K562 (cell line): ENCODE results near the gene FANCC.

Experiments
- CREB1 ChIP-seq, 2 experiments: sonication (generic) in 1 of 2; formaldehyde crosslinking in 1 of 2; IDR thresholded peaks; 2 replicates each; pipeline versions ENCODE4 v1.6.1 to v1.8.0; 2012 to 2022; ENCODE audit warnings: inconsistent platforms in 1 of 2, mild to moderate bottlenecking in 1 of 2, missing genetic modification reagents in 1 of 2, moderate library complexity in 1 of 2
- CTCF ChIP-seq, 3 experiments: IDR thresholded peaks in 2 of 3; conservative IDR thresholded peaks in 1 of 3; 2 replicates each; pipeline ENCODE4 v1.5.1; 2011 to 2012; ENCODE audit warnings: low read length in 3 of 3, mild to moderate bottlenecking in 3 of 3, control low read depth in 2 of 3, improper control_type of control experiment in 1 of 3, inconsistent platforms in 1 of 3, low read depth in 1 of 3, mixed read lengths in 1 of 3, moderate library complexity in 1 of 3; ENCODE audit not compliant: insufficient read depth in 2 of 3
- EGR1 ChIP-seq: fragments of 450-650 bp; conservative IDR thresholded peaks from 2 replicates; pipeline ENCODE4 v1.6.1; 2017; ENCODE audit warnings: mild to moderate bottlenecking
- JUN ChIP-seq, 2 experiments: sonication (generic) in 1 of 2; formaldehyde crosslinking in 1 of 2; IDR thresholded peaks; 2 replicates each; pipeline versions ENCODE4 v1.6.1 to v1.8.0; 2012 to 2022; ENCODE audit warnings: borderline replicate concordance in 2 of 2, mild to moderate bottlenecking in 2 of 2, improper control_type of control experiment in 1 of 2, low read depth in 1 of 2, low read length in 1 of 2, missing genetic modification reagents in 1 of 2
- PATZ1 ChIP-seq: fragments of 250-450 bp; sonication (Bioruptor Pico); IDR thresholded peaks from 2 replicates; pipeline ENCODE4 v1.5.0; 2020; ENCODE audit warnings: mild to moderate bottlenecking, borderline replicate concordance
- PKNOX1 ChIP-seq: fragments of 450-650 bp; IDR thresholded peaks from 2 replicates; pipeline ENCODE4 v1.6.1; 2016
- RB1 ChIP-seq: fragments of 450-650 bp; IDR thresholded peaks from 2 replicates; pipeline ENCODE4 v1.6.1; 2017; ENCODE audit warnings: low read depth, mild to moderate bottlenecking
- REST ChIP-seq, 2 experiments: fragments of 450-650 bp; formaldehyde crosslinking in 1 of 2; IDR thresholded peaks; 2 replicates each; pipeline versions ENCODE4 v1.4.0 to v1.6.1; 2014 to 2020; ENCODE audit warnings: mild to moderate bottlenecking in 2 of 2, borderline replicate concordance in 1 of 2, low read depth in 1 of 2
- TAF1 ChIP-seq: IDR thresholded peaks from 2 replicates; pipeline ENCODE4 v1.6.1; 2011; ENCODE audit warnings: mild to moderate bottlenecking, low read length, moderate library complexity; ENCODE audit not compliant: insufficient read depth, control insufficient read depth, severe bottlenecking; ENCODE audit errors: extremely low read depth
- TOE1 ChIP-seq, 2 experiments: fragments of 450-650 bp in 1 of 2; sonication (generic) in 1 of 2; formaldehyde crosslinking in 1 of 2; IDR thresholded peaks; 2 replicates each; pipeline versions ENCODE4 v1.7.1 to v1.8.0; 2016 to 2022; ENCODE audit warnings: borderline replicate concordance in 2 of 2, mild to moderate bottlenecking in 2 of 2, antibody characterized with exemption in 1 of 2, inconsistent platforms in 1 of 2, low read depth in 1 of 2, missing genetic modification reagents in 1 of 2, moderate library complexity in 1 of 2
- TRIM28 ChIP-seq: fragments of 450-650 bp; IDR thresholded peaks from 2 replicates; pipeline ENCODE4 v1.6.1; 2017
- ZNF274 ChIP-seq: IDR thresholded peaks from 2 replicates; pipeline ENCODE4 v1.6.1; 2011; ENCODE audit warnings: low read depth, mild to moderate bottlenecking, low read length, moderate library complexity, borderline replicate concordance

- TF ChIP-seq ZNF274 (no peak), RB1 (no peak), JUN (IDR thresholded peaks at IDR 0.05; ENCODE audit: borderline replicate concordance, low read depth, low read length) (no peak), JUN (CRISPR knock-in tag; IDR thresholded peaks at IDR 0.05; ENCODE audit: borderline replicate concordance) (no peak), CTCF (IDR thresholded peaks at IDR 0.05 in 2 of 3, conservative IDR thresholded peaks at IDR 0.05 in 1 of 3; ENCODE audit: insufficient read depth in 2 of 3, low read depth in 1 of 3, low read length in 3 of 3) (no peak), PKNOX1 (no peak), REST (IDR thresholded peaks at IDR 0.05; ENCODE audit: borderline replicate concordance) (no peak), REST (CRISPR knock-in tag; IDR thresholded peaks at IDR 0.05; ENCODE audit: low read depth) (no peak), TAF1 (no peak), TRIM28 (no peak), TOE1 (IDR thresholded peaks at IDR 0.05; ENCODE audit: borderline replicate concordance) (no peak), TOE1 (CRISPR knock-in tag; IDR thresholded peaks at IDR 0.05; ENCODE audit: borderline replicate concordance, low read depth) (no peak), PATZ1 (CRISPR knock-in tag) (no peak), CREB1 (IDR thresholded peaks at IDR 0.05) (no peak), CREB1 (CRISPR knock-in tag; IDR thresholded peaks at IDR 0.05) (no peak), EGR1 (no peak)
These were observed 232.3 kb downstream of the FANCC start for GRCh38 chr9:95085036-95085770.
